ENCODE results near the gene NSD1.

DNA sequence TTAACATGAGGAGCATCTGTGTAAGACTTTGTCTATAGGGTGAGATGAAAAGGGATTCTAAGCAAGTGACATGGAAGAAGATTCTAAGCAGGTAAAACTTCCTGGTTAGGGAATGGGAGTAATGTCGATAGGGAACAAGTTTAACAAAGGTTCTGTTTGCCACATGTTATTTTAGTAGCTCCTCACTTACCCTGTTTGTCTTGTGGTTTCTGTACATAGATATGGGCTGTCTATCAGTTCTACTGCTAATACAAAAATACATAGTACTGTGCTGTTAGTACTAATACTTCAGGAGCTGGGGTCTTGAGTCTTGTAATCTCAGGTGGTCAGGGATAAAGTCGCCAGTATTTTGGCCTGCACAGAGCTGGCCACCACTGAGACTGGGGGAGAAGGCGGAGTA, 137.1 kb downstream of the NSD1 start:
- TF ChIP-seq EZH2 (IDR thresholded peaks at IDR 0.05; ENCODE audit: borderline replicate concordance) (no peak), EZH2phosphoT487 (IDR thresholded peaks at IDR 0.05; ENCODE audit: low read depth, severe bottlenecking, unreplicated experiment) (no peak)
- TF ChIP-seq, protein P1, sequence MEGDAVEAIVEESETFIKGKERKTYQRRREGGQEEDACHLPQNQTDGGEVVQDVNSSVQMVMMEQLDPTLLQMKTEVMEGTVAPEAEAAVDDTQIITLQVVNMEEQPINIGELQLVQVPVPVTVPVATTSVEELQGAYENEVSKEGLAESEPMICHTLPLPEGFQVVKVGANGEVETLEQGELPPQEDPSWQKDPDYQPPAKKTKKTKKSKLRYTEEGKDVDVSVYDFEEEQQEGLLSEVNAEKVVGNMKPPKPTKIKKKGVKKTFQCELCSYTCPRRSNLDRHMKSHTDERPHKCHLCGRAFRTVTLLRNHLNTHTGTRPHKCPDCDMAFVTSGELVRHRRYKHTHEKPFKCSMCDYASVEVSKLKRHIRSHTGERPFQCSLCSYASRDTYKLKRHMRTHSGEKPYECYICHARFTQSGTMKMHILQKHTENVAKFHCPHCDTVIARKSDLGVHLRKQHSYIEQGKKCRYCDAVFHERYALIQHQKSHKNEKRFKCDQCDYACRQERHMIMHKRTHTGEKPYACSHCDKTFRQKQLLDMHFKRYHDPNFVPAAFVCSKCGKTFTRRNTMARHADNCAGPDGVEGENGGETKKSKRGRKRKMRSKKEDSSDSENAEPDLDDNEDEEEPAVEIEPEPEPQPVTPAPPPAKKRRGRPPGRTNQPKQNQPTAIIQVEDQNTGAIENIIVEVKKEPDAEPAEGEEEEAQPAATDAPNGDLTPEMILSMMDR (IDR thresholded peaks at IDR 0.05; ENCODE audit: poor library complexity): no peak
